Measurements from ENCODE around the gene RAB11A. TPM values are rescaled to one million over a fixed set of nuclear protein-coding genes. Genes with fewer than 3 reads are reported as not detected.

RAB11A gene
- total and polyA plus RNA-seq, 2 donors (not counting 3 experiments of a cell fraction or from before 2014, with no cell fraction given), result 239 to 250 TPM

GRCh38 chr15:65877749-65878148 lies 8.5 kb downstream of the RAB11A start:
- POLR2A ChIA-PET, result no interaction called here
- FAIRE-seq (no peak), DNase-seq (ENCODE audit: low read depth, low spot score) (no peak)
- peaks cover 9% of the 10 kb centered on the region for H4K20me1 ChIP-seq (replicated peaks; ENCODE audit: control insufficient read depth, extremely low read depth, insufficient read depth, low read length)
- H3K79me2 ChIP-seq (ENCODE audit: control insufficient read depth, insufficient read depth, low read length), result peaks cover 61% of the 10 kb centered on the region
- BruUV-seq (replicated peaks), result no TSS peak
- no peaks in the 10 kb centered on the region for H3K27me3 ChIP-seq (ENCODE audit: control insufficient read depth in 2 of 2, insufficient read depth in 2 of 2, low read length in 2 of 2)
- dilution Hi-C loops (cut with MboI; ENCODE audit: extremely low pct_ligation_motif_present, low sequenced_read_pairs), result no loop called here
- CTCF ChIA-PET, result interaction anchor here (1.1 kb wide), 1 partner anchor 9 kb away, joined by 3 read pairs; the partner anchor contains the start of gene RAB11A
- H3K27ac ChIP-seq (ENCODE audit: insufficient read depth, low read depth, low read length), result no peak overlapping the region
- H2AFZ ChIP-seq (ENCODE audit: low read depth, low read length), result no peak overlapping the region
- H3K9me1 ChIP-seq (replicated peaks; ENCODE audit: control insufficient read depth, extremely low read depth, insufficient read depth, low read length), result no peaks in the 10 kb centered on the region
- H3K4me3 ChIP-seq (replicated peaks in 1 of 3; ENCODE audit: insufficient read depth in 1 of 3, low read depth in 1 of 3, low read length in 3 of 3), result no peak overlapping the region
- no peak overlapping the region for H3K4me2 ChIP-seq (ENCODE audit: insufficient read depth, low read length)
- H3K36me3 ChIP-seq (ENCODE audit: control insufficient read depth in 2 of 2, extremely low read depth in 1 of 2, insufficient read depth in 2 of 2, low read length in 2 of 2), result peaks cover 2 to 14% of the 10 kb centered on the region in 2 experiments
- H3K9me3 ChIP-seq (replicated peaks; ENCODE audit: control insufficient read depth, insufficient read depth, low read length), result no peaks in the 10 kb centered on the region
- no peak overlapping the region for H3K9ac ChIP-seq (replicated peaks; ENCODE audit: extremely low read depth, insufficient read depth, low read length)
- peaks cover 4% of the 10 kb centered on the region for H3K4me1 ChIP-seq (ENCODE audit: control insufficient read depth, extremely low read depth, insufficient read depth, low read length)
- no peak for TF ChIP-seq POLR2A (IDR thresholded peaks at IDR 0.05; ENCODE audit: low read depth, low read length)
- TF ChIP-seq FOS (IDR thresholded peaks at IDR 0.05; ENCODE audit: borderline replicate concordance, insufficient read depth, low read length), result no peak
- no peak for TF ChIP-seq POLR2AphosphoS5 (IDR thresholded peaks at IDR 0.05; ENCODE audit: insufficient read depth, low read depth, low read length)
- TF ChIP-seq EZH2 (IDR thresholded peaks at IDR 0.05; ENCODE audit: borderline replicate concordance, low read depth, low read length, severe bottlenecking), result no peak
- TF ChIP-seq GATA2 (IDR thresholded peaks at IDR 0.05; ENCODE audit: insufficient read depth, insufficient read length, low read depth, low read length), result no peak
- no peak for TF ChIP-seq MAX (IDR thresholded peaks at IDR 0.05; ENCODE audit: insufficient read depth, insufficient read length)
- intact Hi-C loops (cut with micrococcal nuclease), result no loop called here

- Histone ChIP-seq H3K36me3 (ENCODE audit: control insufficient read depth in 2 of 2, extremely low read depth in 1 of 2, insufficient read depth in 2 of 2, low read length in 2 of 2) (peaks cover 9 to 16% of the 10 kb centered on the region in 2 experiments), H3K9ac (replicated peaks; ENCODE audit: extremely low read depth, insufficient read depth, low read length) (no peak overlapping the region), H3K27ac (ENCODE audit: insufficient read depth, low read depth, low read length) (peak overlapping the region; percentile 24), H4K20me1 (replicated peaks; ENCODE audit: control insufficient read depth, extremely low read depth, insufficient read depth, low read length) (peaks cover 3% of the 10 kb centered on the region), H3K4me3 (replicated peaks in 1 of 3; ENCODE audit: insufficient read depth in 1 of 3, low read depth in 1 of 3, low read length in 3 of 3) (no peak overlapping the region), H3K9me3 (replicated peaks; ENCODE audit: control insufficient read depth, insufficient read depth, low read length) (no peaks in the 10 kb centered on the region), H3K27me3 (ENCODE audit: control insufficient read depth in 2 of 2, insufficient read depth in 2 of 2, low read length in 2 of 2) (no peaks in the 10 kb centered on the region), H2AFZ (ENCODE audit: low read depth, low read length) (no peak overlapping the region), H3K9me1 (replicated peaks; ENCODE audit: control insufficient read depth, extremely low read depth, insufficient read depth, low read length) (no peaks in the 10 kb centered on the region), H3K4me1 (ENCODE audit: control insufficient read depth, extremely low read depth, insufficient read depth, low read length) (no peaks in the 10 kb centered on the region), H3K79me2 (ENCODE audit: control insufficient read depth, insufficient read depth, low read length) (peaks cover 38% of the 10 kb centered on the region), H3K4me2 (ENCODE audit: insufficient read depth, low read length) (no peak overlapping the region)
- TF ChIP-seq MAX (IDR thresholded peaks at IDR 0.05; ENCODE audit: insufficient read depth, insufficient read length) (no peak), EZH2 (IDR thresholded peaks at IDR 0.05; ENCODE audit: borderline replicate concordance, low read depth, low read length, severe bottlenecking) (no peak), POLR2A (IDR thresholded peaks at IDR 0.05; ENCODE audit: low read depth, low read length) (no peak), FOS (IDR thresholded peaks at IDR 0.05; ENCODE audit: borderline replicate concordance, insufficient read depth, low read length) (no peak), MYC (IDR thresholded peaks at IDR 0.05; ENCODE audit: low read depth, low read length) (no peak), JUN (IDR thresholded peaks at IDR 0.05; ENCODE audit: borderline replicate concordance, insufficient read depth, insufficient read length, low read depth) (no peak), CTCF (IDR thresholded peaks at IDR 0.05; ENCODE audit: extremely low read depth in 1 of 2, insufficient read depth in 1 of 2, low read depth in 1 of 2, low read length in 2 of 2) (no peak), POLR2AphosphoS5 (IDR thresholded peaks at IDR 0.05; ENCODE audit: insufficient read depth, low read depth, low read length) (no peak), GATA2 (IDR thresholded peaks at IDR 0.05; ENCODE audit: insufficient read depth, insufficient read length, low read depth, low read length) (no peak)
- dilution Hi-C loops (cut with MboI; ENCODE audit: extremely low pct_ligation_motif_present, low sequenced_read_pairs), result no loop called here
- FAIRE-seq (peak; percentile 78), DNase-seq (ENCODE audit: low read depth, low spot score) (peak; percentile 91)
- intact Hi-C loops (cut with micrococcal nuclease), result no loop called here
- ChIA-PET POLR2A (interaction anchor here (1.7 kb wide), 1 partner anchor 12 kb away, joined by 15 read pairs; the partner anchor contains the start of gene RAB11A), CTCF (interaction anchor here (0.7 to 2.3 kb wide), 11 partner anchors 10 to 481 kb away, joined by 3 to 8 read pairs (median 4); partner anchors contain the start of gene RAB11A)
- no TSS peak for BruUV-seq (replicated peaks)
Measured at GRCh38 chr15:65881766-65882434, 12.6 kb downstream of the RAB11A start.

Measured in endothelial cell of umbilical vein (primary cell).